Measurements from ENCODE around the gene EYS. TPM values are rescaled to one million over a fixed set of nuclear protein-coding genes. Genes with fewer than 3 reads are reported as not detected.

Gene EYS
- total and polyA plus RNA-seq, 2 of the 13 experiments (the other 11 are each of a cell fraction or from before 2014, with no cell fraction given), result 0.04 to 0.07 TPM

DNA sequence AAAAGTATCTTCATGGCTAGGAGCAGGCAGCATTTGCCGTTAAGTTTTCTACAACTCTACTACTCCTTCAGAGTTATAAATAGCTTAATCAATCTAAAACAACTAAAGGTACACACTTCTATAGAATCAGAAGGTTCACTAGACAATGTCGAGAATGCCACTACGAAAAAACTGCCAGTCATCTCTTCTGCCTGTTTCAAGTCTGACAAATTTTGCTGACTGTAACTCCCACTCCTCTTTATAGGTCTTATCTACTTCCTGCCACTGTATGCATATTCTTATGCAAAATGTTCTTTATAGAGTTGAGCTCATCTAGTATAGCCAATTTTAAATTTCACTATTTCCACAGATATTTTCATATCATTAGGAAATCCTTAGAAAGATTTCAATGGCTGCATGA is 160.1 kb downstream of the EYS start:
- no peak for DNase-seq (ENCODE audit: low spot score)
- in situ Hi-C loops (cut with HindIII; ENCODE audit: extremely low pct_ligation_motif_present, low pct_unique_long_range_greater_than_20kb), result no loop called here
- 18% methylated on average over 3 of the region's 3 CpGs for WGBS (ENCODE audit: low lambda C conversion rate)
- Histone ChIP-seq H3K4me3 (replicated peaks in 1 of 3; ENCODE audit: insufficient read depth in 1 of 3, low read depth in 2 of 3, low read length in 3 of 3) (no peak overlapping the region), H3K27me3 (ENCODE audit: control insufficient read depth in 1 of 2, insufficient read depth in 2 of 2, low read length in 2 of 2) (no peaks in the 10 kb centered on the region), H3K27ac (ENCODE audit: extremely low read length, insufficient read depth, low read length) (no peak overlapping the region), H2AFZ (ENCODE audit: low read length) (no peak overlapping the region), H3K79me2 (ENCODE audit: insufficient read depth, low read length) (no peaks in the 10 kb centered on the region), H3K9me3 (ENCODE audit: low read length) (no peaks in the 10 kb centered on the region), H3K9ac (ENCODE audit: insufficient read depth, low read depth, low read length) (no peak overlapping the region), H3K4me2 (ENCODE audit: low read depth, low read length) (no peak overlapping the region), H4K20me1 (ENCODE audit: insufficient read depth, low read length) (no peaks in the 10 kb centered on the region), H3K36me3 (replicated peaks in 1 of 2; ENCODE audit: control insufficient read depth in 1 of 2, insufficient read depth in 2 of 2, low read length in 2 of 2) (no peaks in the 10 kb centered on the region), H3K4me1 (ENCODE audit: insufficient read depth, low read length) (no peaks in the 10 kb centered on the region)
- CTCF ChIA-PET (ENCODE audit: low intra/inter-chr PET ratio, low total read pairs), result no interaction called here
- TF ChIP-seq, protein P1, sequence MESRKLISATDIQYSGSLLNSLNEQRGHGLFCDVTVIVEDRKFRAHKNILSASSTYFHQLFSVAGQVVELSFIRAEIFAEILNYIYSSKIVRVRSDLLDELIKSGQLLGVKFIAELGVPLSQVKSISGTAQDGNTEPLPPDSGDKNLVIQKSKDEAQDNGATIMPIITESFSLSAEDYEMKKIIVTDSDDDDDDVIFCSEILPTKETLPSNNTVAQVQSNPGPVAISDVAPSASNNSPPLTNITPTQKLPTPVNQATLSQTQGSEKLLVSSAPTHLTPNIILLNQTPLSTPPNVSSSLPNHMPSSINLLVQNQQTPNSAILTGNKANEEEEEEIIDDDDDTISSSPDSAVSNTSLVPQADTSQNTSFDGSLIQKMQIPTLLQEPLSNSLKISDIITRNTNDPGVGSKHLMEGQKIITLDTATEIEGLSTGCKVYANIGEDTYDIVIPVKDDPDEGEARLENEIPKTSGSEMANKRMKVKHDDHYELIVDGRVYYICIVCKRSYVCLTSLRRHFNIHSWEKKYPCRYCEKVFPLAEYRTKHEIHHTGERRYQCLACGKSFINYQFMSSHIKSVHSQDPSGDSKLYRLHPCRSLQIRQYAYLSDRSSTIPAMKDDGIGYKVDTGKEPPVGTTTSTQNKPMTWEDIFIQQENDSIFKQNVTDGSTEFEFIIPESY (CRISPR knock-in tag; IDR thresholded peaks at IDR 0.05), result no peak
- TF ChIP-seq MAFK (conservative IDR thresholded peaks at IDR 0.05 in 1 of 2, IDR thresholded peaks at IDR 0.05 in 1 of 2; ENCODE audit: low read length in 2 of 2) (peak; percentile 47 to 72; a peak in 3 of 4 replicates), NFE2L2 (IDR thresholded peaks at IDR 0.05; ENCODE audit: low read length) (peak; percentile 64), MAFF (IDR thresholded peaks at IDR 0.05; ENCODE audit: low read depth, low read length) (peak; percentile 75), ZBTB7A (CRISPR knock-in tag; IDR thresholded peaks at IDR 0.05) (no peak)
- ATAC-seq, result no peak
- no peak for FAIRE-seq
- POLR2A ChIA-PET, result no interaction called here
- intact Hi-C loops (cut with micrococcal nuclease; ENCODE audit: unreplicated experiment), result no loop called here
- BruUV-seq (replicated peaks), result no TSS peak

DNA sequence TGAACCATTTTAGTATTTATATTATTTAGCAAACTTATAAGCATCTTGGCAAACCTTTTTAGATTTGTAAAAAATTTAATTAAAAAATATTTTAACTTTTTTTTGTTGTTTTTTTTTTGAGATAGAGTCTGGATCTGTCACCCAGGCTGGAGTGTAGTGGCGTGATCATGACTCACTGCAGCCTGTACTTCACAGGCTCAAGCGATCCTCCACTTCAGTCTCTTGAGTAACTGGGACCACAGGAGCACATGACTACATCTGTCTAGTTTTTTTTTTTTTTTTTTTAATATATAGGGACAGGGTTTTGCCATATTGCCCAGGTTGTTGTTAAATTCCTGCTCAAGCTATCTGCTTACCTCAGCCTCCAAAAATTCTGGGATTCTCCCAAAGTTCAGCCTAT is 161.1 kb downstream of the EYS start:
- Histone ChIP-seq H4K20me1 (ENCODE audit: insufficient read depth, low read length) (no peaks in the 10 kb centered on the region), H3K79me2 (ENCODE audit: insufficient read depth, low read length) (no peaks in the 10 kb centered on the region), H3K4me2 (ENCODE audit: low read depth, low read length) (no peak overlapping the region), H3K4me1 (ENCODE audit: insufficient read depth, low read length) (no peaks in the 10 kb centered on the region), H3K36me3 (replicated peaks in 1 of 2; ENCODE audit: control insufficient read depth in 1 of 2, insufficient read depth in 2 of 2, low read length in 2 of 2) (no peaks in the 10 kb centered on the region), H3K27ac (ENCODE audit: extremely low read length, insufficient read depth, low read length) (no peak overlapping the region), H3K9ac (ENCODE audit: insufficient read depth, low read depth, low read length) (no peak overlapping the region), H2AFZ (ENCODE audit: low read length) (no peak overlapping the region), H3K27me3 (ENCODE audit: control insufficient read depth in 1 of 2, insufficient read depth in 2 of 2, low read length in 2 of 2) (no peaks in the 10 kb centered on the region), H3K4me3 (replicated peaks in 1 of 3; ENCODE audit: insufficient read depth in 1 of 3, low read depth in 2 of 3, low read length in 3 of 3) (no peak overlapping the region), H3K9me3 (ENCODE audit: low read length) (no peaks in the 10 kb centered on the region)
- TF ChIP-seq ZNF569 (CRISPR knock-in tag; IDR thresholded peaks at IDR 0.05; ENCODE audit: borderline replicate concordance) (no peak), GATAD2A (CRISPR knock-in tag; IDR thresholded peaks at IDR 0.05) (no peak), SP4 (CRISPR knock-in tag; IDR thresholded peaks at IDR 0.05) (no peak)
- BruUV-seq (replicated peaks), result no TSS peak
- in situ Hi-C loops (cut with HindIII; ENCODE audit: extremely low pct_ligation_motif_present, low pct_unique_long_range_greater_than_20kb), result no loop called here
- ChIA-PET CTCF (ENCODE audit: low intra/inter-chr PET ratio, low total read pairs) (no interaction called here), POLR2A (no interaction called here)
- FAIRE-seq (no peak), ATAC-seq (no peak), DNase-seq (ENCODE audit: low spot score) (no peak)
- 16% methylated on average over 2 of the region's 2 CpGs for WGBS (ENCODE audit: low lambda C conversion rate)
- intact Hi-C loops (cut with micrococcal nuclease; ENCODE audit: unreplicated experiment), result no loop called here

All from HepG2 (cell line).